Dendritic cell treated with granulocyte-macrophage colony-stimulating factor and Interleukin-4, amounts not matched to agents 40 ng/mL and 50 ng/mL, for 4 days (primary cell): ENCODE measurements around the gene CAMK1G.

ENCODE experiments used
- H3K27ac Mint-ChIP-seq: one replicate; pipeline ENCODE4 v1.8.0; 2022; ENCODE audit warnings: mild to moderate bottlenecking, mixed read lengths
- H3K27me3 Mint-ChIP-seq: one replicate; pipeline ENCODE4 v1.8.0; 2022; ENCODE audit warnings: mild to moderate bottlenecking, mixed read lengths
- H3K36me3 Mint-ChIP-seq: one replicate; pipeline ENCODE4 v1.8.0; 2022; ENCODE audit warnings: low read depth, mixed read lengths
- H3K4me1 Mint-ChIP-seq: one replicate; pipeline ENCODE4 v1.8.0; 2022; ENCODE audit warnings: low read depth, mixed read lengths
- H3K4me3 Mint-ChIP-seq: one replicate; pipeline ENCODE4 v1.8.0; 2022; ENCODE audit warnings: mild to moderate bottlenecking, moderate library complexity, mixed read lengths
- H3K9me3 Mint-ChIP-seq: one replicate; pipeline ENCODE4 v1.8.0; 2022; ENCODE audit warnings: mixed read lengths
- intact Hi-C: fragments of 100-400 bp; cut with micrococcal nuclease; formaldehyde crosslinking; loops from one replicate; pipeline ENCODE4 v1.15.0; 2022

The CAMK1G gene

GRCh38 chr1:209554761-209555611, 28.5 kb upstream of the CAMK1G start:
- H3K27me3 Mint-ChIP-seq: peaks cover 10% of the 10 kb centered on the region
- no peaks in the 10 kb centered on the region for H3K4me1 Mint-ChIP-seq
- intact Hi-C loops: no loop called here
- H3K4me3 Mint-ChIP-seq: no peak overlapping the region
- H3K9me3 Mint-ChIP-seq: no peaks in the 10 kb centered on the region
- no peaks in the 10 kb centered on the region for H3K36me3 Mint-ChIP-seq
- H3K27ac Mint-ChIP-seq: no peak overlapping the region

- intact Hi-C loops: no loop called here
- no peaks in the 10 kb centered on the region for H3K9me3 Mint-ChIP-seq
- no peaks in the 10 kb centered on the region for H3K36me3 Mint-ChIP-seq
- H3K4me3 Mint-ChIP-seq: no peak overlapping the region
- peaks cover 8% of the 10 kb centered on the region for H3K27me3 Mint-ChIP-seq
- no peak overlapping the region for H3K27ac Mint-ChIP-seq
- no peaks in the 10 kb centered on the region for H3K4me1 Mint-ChIP-seq
These were observed 27.3 kb upstream of the CAMK1G start for GRCh38 chr1:209556162-209556690.

GRCh38 chr1:209557221-209557620, 26.3 kb upstream of the CAMK1G start:
- H3K9me3 Mint-ChIP-seq: no peaks in the 10 kb centered on the region
- H3K27ac Mint-ChIP-seq: no peak overlapping the region
- H3K4me3 Mint-ChIP-seq: no peak overlapping the region
- H3K4me1 Mint-ChIP-seq: no peaks in the 10 kb centered on the region
- H3K36me3 Mint-ChIP-seq: no peaks in the 10 kb centered on the region
- intact Hi-C loops: no loop called here
- H3K27me3 Mint-ChIP-seq: peaks cover 10% of the 10 kb centered on the region

GRCh38 chr1:209560529-209560928, 23.0 kb upstream of the CAMK1G start:
- H3K4me1 Mint-ChIP-seq: no peaks in the 10 kb centered on the region
- H3K27ac Mint-ChIP-seq: no peak overlapping the region
- no peaks in the 10 kb centered on the region for H3K36me3 Mint-ChIP-seq
- H3K4me3 Mint-ChIP-seq: no peak overlapping the region
- peaks cover 18% of the 10 kb centered on the region for H3K27me3 Mint-ChIP-seq
- intact Hi-C loops: no loop called here
- H3K9me3 Mint-ChIP-seq: no peaks in the 10 kb centered on the region

- no peaks in the 10 kb centered on the region for H3K4me1 Mint-ChIP-seq
- no peaks in the 10 kb centered on the region for H3K9me3 Mint-ChIP-seq
- H3K4me3 Mint-ChIP-seq: no peak overlapping the region
- H3K36me3 Mint-ChIP-seq: no peaks in the 10 kb centered on the region
- H3K27me3 Mint-ChIP-seq: peaks cover 19% of the 10 kb centered on the region
- H3K27ac Mint-ChIP-seq: no peak overlapping the region
- intact Hi-C loops: no loop called here
These were observed 22.6 kb upstream of the CAMK1G start for GRCh38 chr1:209560952-209561351.

GRCh38 chr1:209561532-209561931, 22.0 kb upstream of the CAMK1G start:
- Mint-ChIP-seq H3K36me3 (no peaks in the 10 kb centered on the region), H3K27ac (no peak overlapping the region), H3K9me3 (no peaks in the 10 kb centered on the region), H3K4me1 (no peaks in the 10 kb centered on the region), H3K4me3 (no peak overlapping the region), H3K27me3 (peaks cover 22% of the 10 kb centered on the region)
- intact Hi-C loops: no loop called here

- intact Hi-C loops: no loop called here
- H3K4me1 Mint-ChIP-seq: peaks cover 4% of the 10 kb centered on the region
- H3K4me3 Mint-ChIP-seq: no peak overlapping the region
These were observed 18.7 kb upstream of the CAMK1G start for GRCh38 chr1:209564849-209565248.

GRCh38 chr1:209565759-209566678, 17.5 kb upstream of the CAMK1G start:
- Mint-ChIP-seq H3K4me3 (no peak overlapping the region), H3K4me1 (peaks cover 14% of the 10 kb centered on the region), H3K9me3 (no peaks in the 10 kb centered on the region), H3K27me3 (peaks cover 46% of the 10 kb centered on the region), H3K36me3 (no peaks in the 10 kb centered on the region), H3K27ac (no peak overlapping the region)
- intact Hi-C loops: loop anchor here (2.0 kb wide), 1 partner anchor 913 kb away; no protein-coding TSS in a partner anchor

More at GRCh38 chr1:209564849-209565248, 18.7 kb upstream of the CAMK1G start:
- peaks cover 35% of the 10 kb centered on the region for H3K27me3 Mint-ChIP-seq
- no peak overlapping the region for H3K27ac Mint-ChIP-seq
- H3K36me3 Mint-ChIP-seq: no peaks in the 10 kb centered on the region
- H3K9me3 Mint-ChIP-seq: no peaks in the 10 kb centered on the region

- H3K4me3 Mint-ChIP-seq: no peak overlapping the region
- intact Hi-C loops: loop anchor here (2.0 kb wide), 1 partner anchor 915 kb away; no protein-coding TSS in a partner anchor
- H3K9me3 Mint-ChIP-seq: no peaks in the 10 kb centered on the region
- H3K4me1 Mint-ChIP-seq: peaks cover 14% of the 10 kb centered on the region
- H3K27me3 Mint-ChIP-seq: peaks cover 53% of the 10 kb centered on the region
- H3K36me3 Mint-ChIP-seq: no peaks in the 10 kb centered on the region
- no peak overlapping the region for H3K27ac Mint-ChIP-seq
These were observed 15.8 kb upstream of the CAMK1G start for GRCh38 chr1:209567698-209568175.

GRCh38 chr1:209569455-209570207, 13.9 kb upstream of the CAMK1G start:
- Mint-ChIP-seq H3K4me3 (no peak overlapping the region), H3K4me1 (peaks cover 14% of the 10 kb centered on the region), H3K27me3 (peaks cover 58% of the 10 kb centered on the region), H3K27ac (peak overlapping the region; percentile 32), H3K36me3 (no peaks in the 10 kb centered on the region), H3K9me3 (no peaks in the 10 kb centered on the region)
- intact Hi-C loops: no loop called here

- intact Hi-C loops: no loop called here
- H3K27ac Mint-ChIP-seq: no peak overlapping the region
- no peaks in the 10 kb centered on the region for H3K36me3 Mint-ChIP-seq
- H3K9me3 Mint-ChIP-seq: no peaks in the 10 kb centered on the region
- no peak overlapping the region for H3K4me3 Mint-ChIP-seq
- H3K27me3 Mint-ChIP-seq: peaks cover 61% of the 10 kb centered on the region
- peaks cover 14% of the 10 kb centered on the region for H3K4me1 Mint-ChIP-seq
These were observed 12.8 kb upstream of the CAMK1G start for GRCh38 chr1:209570743-209571142.

GRCh38 chr1:209576392-209577197, 6.9 kb upstream of the CAMK1G start:
- no peak overlapping the region for H3K4me3 Mint-ChIP-seq
- H3K27ac Mint-ChIP-seq: no peak overlapping the region
- H3K27me3 Mint-ChIP-seq: peaks cover 39% of the 10 kb centered on the region

More at GRCh38 chr1:209576392-209577197, 6.9 kb upstream of the CAMK1G start:
- intact Hi-C loops: loop anchor here (1.0 to 2.0 kb wide), 3 partner anchors 50 to 171 kb away; no protein-coding TSS in a partner anchor
- Mint-ChIP-seq H3K4me1 (peaks cover 5% of the 10 kb centered on the region), H3K9me3 (no peaks in the 10 kb centered on the region), H3K36me3 (no peaks in the 10 kb centered on the region)
